CD4-positive, alpha-beta T cell treated with Interleukin-17A for 1 hour (primary cell): ENCODE results near the gene ARFIP1.
A peak's percentile ranks its signal among the peaks of the same experiment; 100 is the strongest.

Experiments
- DNase-seq: peaks from one replicate; pipeline ENCODE4 v3.0.0-alpha.2; 2020

Gene ARFIP1

GRCh38 chr4:152785639-152786615, 6.2 kb downstream of the ARFIP1 start:
- no peak for DNase-seq

GRCh38 chr4:152786627-152787026, 6.9 kb downstream of the ARFIP1 start:
- DNase-seq, result no peak

DNA sequence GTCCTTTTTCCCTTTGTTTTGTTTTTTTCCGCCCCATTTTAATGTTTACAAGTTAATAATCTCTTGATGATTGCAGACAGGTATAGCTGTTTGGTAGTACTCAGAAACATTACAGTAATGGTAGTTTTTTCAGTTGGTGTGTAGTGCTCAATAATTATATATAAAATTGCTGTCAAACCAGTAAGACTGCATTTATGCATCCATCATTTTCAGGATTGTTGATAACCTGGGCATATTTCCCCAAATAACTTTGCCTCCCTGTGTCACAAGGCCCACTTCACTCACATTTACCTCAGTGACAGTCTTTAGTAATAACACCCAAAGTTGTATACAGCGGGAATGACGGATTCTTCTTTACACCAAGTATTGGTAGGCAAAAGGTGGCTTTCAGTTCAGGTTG, 16.1 kb downstream of the ARFIP1 start:
- no peak for DNase-seq

DNA sequence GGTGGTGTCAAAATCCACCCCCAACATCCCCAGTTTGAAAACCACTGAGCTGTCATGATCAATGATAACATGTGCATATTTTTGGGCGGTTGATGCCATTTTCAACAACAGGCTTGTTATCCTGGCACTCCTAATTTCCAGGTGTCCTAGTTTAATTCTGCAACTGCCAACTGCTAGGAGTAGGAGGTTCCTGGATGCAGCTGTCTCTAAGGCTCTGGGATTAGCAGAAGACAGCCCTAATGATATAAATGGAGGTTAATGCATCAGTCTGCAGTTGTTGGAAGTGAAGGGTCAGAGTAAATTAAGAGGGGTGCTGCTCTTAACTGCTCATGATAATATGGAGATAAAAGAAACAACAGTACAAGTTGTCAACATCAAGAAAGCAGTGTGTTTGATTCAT, 23.8 kb downstream of the ARFIP1 start:
- DNase-seq, result no peak

GRCh38 chr4:152805071-152805650, 25.4 kb downstream of the ARFIP1 start:
- no peak for DNase-seq

DNA sequence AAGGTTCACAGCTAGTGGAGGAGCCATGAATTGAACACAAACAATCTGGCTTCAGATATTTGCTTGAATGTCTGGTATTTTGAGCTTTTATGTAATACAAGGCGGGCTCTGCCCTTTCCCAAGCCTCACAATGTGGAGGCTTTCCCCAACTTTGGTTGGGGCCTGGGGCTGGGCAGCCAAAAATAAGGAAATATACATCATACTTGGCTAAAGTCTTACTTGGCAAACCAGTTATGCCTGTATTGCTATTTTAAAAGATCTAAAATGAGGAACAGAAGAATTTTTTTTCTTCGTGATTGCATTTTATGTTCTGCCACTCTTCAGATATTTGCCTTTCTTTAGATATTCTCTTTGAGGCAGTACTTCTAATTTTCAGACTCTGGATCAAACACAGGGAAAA, 26.1 kb downstream of the ARFIP1 start:
- no peak for DNase-seq

GRCh38 chr4:152806501-152807125, 26.9 kb downstream of the ARFIP1 start:
- DNase-seq, result no peak

DNA sequence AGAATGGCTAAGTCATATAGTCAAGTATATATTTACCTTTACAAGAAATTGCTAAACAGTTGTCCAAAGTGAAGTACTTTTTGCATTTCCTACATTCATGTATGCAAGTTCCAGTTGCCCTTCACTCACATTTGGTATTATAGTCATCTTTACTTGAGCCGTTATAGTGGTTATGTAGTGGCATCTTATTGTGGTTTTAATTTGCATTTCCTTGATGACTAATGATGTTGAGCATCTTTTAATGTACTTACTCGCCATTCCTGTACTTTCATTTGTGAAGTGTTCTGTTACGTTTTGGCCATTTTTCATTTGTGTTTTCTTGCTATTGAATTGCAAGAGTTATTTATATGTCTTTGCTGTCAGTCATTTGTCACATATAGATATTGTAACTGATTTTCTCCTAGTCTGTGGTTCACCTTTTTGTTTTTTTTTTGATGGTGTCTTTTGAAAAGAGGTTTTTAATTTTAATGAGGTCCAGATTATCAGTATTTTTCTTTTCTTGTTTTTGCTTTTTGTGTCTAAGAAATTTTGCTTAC, 27.6 kb downstream of the ARFIP1 start:
- peak; percentile 31 for DNase-seq

- DNase-seq, result no peak
Measured at GRCh38 chr4:152808670-152809069, 28.9 kb downstream of the ARFIP1 start.

DNA sequence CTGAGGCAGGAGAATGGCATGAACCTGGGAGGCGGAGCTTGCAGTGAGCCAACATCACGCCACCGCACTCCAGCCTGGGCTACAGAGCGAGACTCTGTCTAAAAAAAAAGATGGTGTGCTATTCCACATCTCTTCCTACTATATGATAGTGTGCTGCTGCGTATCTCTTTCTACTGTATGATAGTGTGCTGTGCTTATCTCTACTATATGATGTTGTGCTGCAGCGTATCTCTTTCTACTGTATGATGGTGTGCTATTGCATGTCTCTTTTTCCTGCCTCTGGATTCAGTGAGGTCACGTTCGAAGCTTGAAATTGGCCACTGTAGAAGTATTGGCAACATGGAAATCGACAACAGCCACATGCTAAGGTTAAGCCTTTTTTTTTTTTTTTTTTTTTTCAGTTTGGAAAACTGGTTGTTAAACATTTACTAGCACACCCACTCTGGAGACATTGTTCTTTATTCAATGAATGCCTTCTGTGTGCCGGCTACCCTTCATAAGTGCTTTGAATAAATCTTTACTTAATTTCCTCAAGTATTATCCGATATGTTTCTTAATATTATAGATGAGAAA, 31.0 kb downstream of the ARFIP1 start:
- no peak for DNase-seq

- no peak for DNase-seq
Measured at GRCh38 chr4:152815078-152815477, 35.3 kb downstream of the ARFIP1 start.

GRCh38 chr4:152817331-152817730, 37.6 kb downstream of the ARFIP1 start:
- no peak for DNase-seq

GRCh38 chr4:152819026-152819645, 39.4 kb downstream of the ARFIP1 start:
- no peak for DNase-seq

DNA sequence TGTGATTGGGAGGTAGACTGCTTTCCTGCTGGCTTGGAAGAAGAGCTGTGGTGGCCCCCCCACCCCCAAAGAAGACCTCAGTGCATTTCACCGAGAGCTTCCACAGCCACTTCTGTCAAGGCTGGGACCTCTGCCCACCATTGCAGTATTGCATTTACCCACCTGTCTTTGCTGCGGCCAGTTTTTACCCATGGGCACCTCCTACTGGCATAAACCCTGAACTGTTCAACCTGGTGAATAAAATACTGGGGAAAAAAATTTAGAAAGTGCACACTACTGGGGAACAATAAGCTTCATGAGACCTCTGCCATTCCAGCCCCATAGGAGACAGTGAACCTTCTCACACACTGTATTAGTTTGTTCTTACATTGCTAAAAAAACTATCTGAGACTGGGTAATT, 40.3 kb downstream of the ARFIP1 start:
- DNase-seq, result no peak

DNA sequence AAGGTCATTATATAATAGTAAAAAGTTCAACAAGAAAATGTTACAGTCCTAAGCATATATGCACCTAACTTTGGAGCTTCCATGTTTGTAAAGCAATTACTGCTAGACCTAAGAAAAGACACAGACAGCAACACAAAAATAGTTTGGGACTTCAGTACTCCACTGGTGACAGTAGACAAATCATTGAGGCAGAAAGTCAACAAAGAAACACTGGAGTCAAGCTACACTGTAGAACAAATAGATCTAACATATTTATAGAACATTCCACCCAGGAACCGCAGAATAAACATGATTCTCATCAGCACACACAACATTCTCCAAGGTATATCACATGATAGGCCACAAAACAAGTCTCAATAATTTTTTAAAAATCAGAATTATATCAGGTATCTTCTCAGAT, 42.6 kb downstream of the ARFIP1 start:
- DNase-seq, result no peak

DNA sequence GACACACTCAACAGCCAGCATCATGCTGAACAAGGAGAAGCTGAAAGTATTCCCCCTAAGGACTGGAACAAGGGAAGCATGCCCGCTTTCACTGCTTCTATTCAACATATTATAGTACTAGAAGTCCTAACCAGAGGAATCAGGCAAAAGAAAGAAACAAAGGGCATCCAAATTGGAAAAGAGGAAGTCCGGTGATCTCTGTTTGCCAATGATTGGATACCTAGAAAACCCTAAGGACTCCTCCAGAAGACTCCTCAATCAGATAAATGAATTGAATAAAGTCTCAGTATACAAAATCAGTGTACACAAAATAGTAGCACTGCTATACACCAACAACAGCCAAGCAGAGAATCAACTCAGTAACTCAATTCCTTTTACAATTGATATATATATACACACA, 44.8 kb downstream of the ARFIP1 start:
- no peak for DNase-seq

GRCh38 chr4:152825336-152825735, 45.6 kb downstream of the ARFIP1 start:
- no peak for DNase-seq

GRCh38 chr4:152828122-152828521, 48.4 kb downstream of the ARFIP1 start:
- no peak for DNase-seq

DNA sequence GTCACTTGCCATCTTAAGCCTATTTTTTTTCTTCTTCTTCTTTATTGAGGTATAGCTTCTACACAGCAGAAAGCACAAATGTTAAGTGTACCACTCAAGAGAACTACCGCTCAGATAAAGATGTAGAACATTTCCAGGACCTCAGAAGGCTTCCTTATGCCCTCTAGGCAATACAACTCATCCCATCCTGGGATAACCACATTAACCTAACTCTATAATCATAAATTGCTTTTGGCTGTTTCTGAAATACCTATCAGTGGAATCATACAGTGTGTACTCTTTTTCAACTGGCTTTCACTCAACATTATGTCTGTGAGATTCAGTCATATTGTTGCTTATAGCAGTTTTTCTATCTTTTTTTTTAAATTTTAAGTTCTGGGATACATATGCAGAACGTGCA, 51.7 kb downstream of the ARFIP1 start:
- no peak for DNase-seq

- no peak for DNase-seq
Measured at GRCh38 chr4:152836936-152837335, 57.2 kb downstream of the ARFIP1 start.

- DNase-seq, result peak; percentile 5
Measured at GRCh38 chr4:152839729-152840128, 60.0 kb downstream of the ARFIP1 start.

- no peak for DNase-seq
Measured at GRCh38 chr4:152843481-152844090, 63.8 kb downstream of the ARFIP1 start.
